ENCODE results near the gene MPG. TPM values are rescaled to one million over a fixed set of nuclear protein-coding genes. Genes with fewer than 3 reads are reported as not detected.

MPG gene
- total and polyA plus RNA-seq, 2 donors (not counting 1 experiment from before 2014, with no cell fraction given), result 59.6 to 66.4 TPM

GRCh38 chr16:71210-71539 lies 6.8 kb upstream of the MPG start:
- H4K20me1 ChIP-seq (ENCODE audit: control insufficient read depth, insufficient read depth, low read length, poor library complexity, severe bottlenecking), result no peaks in the 10 kb centered on the region
- ChIA-PET CTCF (interaction anchor here (1.2 to 14.6 kb wide), 2 partner anchors 26 to 36 kb away, joined by 5 to 401 read pairs; no protein-coding TSS in a partner anchor), POLR2A (no interaction called here)
- no peak overlapping the region for H3K27ac ChIP-seq (ENCODE audit: low read length in 2 of 2)
- H3K79me2 ChIP-seq (ENCODE audit: control insufficient read depth, insufficient read depth, low read length), result no peaks in the 10 kb centered on the region
- H3K9ac ChIP-seq (ENCODE audit: low read length), result no peak overlapping the region
- no peak for TF ChIP-seq CTCF (IDR thresholded peaks at IDR 0.05)
- TF ChIP-seq EZH2 (IDR thresholded peaks at IDR 0.05; ENCODE audit: borderline replicate concordance, insufficient read depth, low read depth, low read length, poor library complexity, severe bottlenecking), result no peak
- intact Hi-C loops (cut with micrococcal nuclease), result no loop called here
- peaks cover 12 to 16% of the 10 kb centered on the region in 2 donors for H3K4me1 ChIP-seq (ENCODE audit: control insufficient read depth in 2 of 2, insufficient read depth in 2 of 2, low read length in 2 of 2)
- Mint-ChIP-seq H3K9me3 (ENCODE audit: insufficient read depth) (no peaks in the 10 kb centered on the region), H3K4me1 (peaks cover 7% of the 10 kb centered on the region), H3K27me3 (peaks cover 23% of the 10 kb centered on the region), H3K4me3 (peak overlapping the region; percentile 53), H3K27ac (no peak overlapping the region)
- H3K36me3 ChIP-seq (replicated peaks in 1 of 2; ENCODE audit: control extremely low read depth in 1 of 2, control insufficient read depth in 1 of 2, extremely low read depth in 1 of 2, insufficient read depth in 2 of 2, low read length in 1 of 2), result no peaks in the 10 kb centered on the region
- no peak overlapping the region for H2AFZ ChIP-seq (ENCODE audit: insufficient read depth, low read depth, low read length, poor library complexity, severe bottlenecking)
- H3K9me3 ChIP-seq (ENCODE audit: control extremely low read depth in 1 of 3, control insufficient read depth in 2 of 3, insufficient read depth in 1 of 3, low read length in 2 of 3), result no peaks in the 10 kb centered on the region
- no peak for DNase-seq
- no peak for ATAC-seq (ENCODE audit: low read depth)
- WGBS (ENCODE audit: insufficient coverage), result 84% methylated on average over 5 of the region's 5 CpGs
- H3K4me2 ChIP-seq (replicated peaks; ENCODE audit: low read depth, low read length, poor library complexity, severe bottlenecking), result no peak overlapping the region
- H3K4me3 ChIP-seq (ENCODE audit: control extremely low read depth in 1 of 5, extremely low read depth in 1 of 5, insufficient read depth in 1 of 5, low read depth in 2 of 5, low read length in 4 of 5), result no peak overlapping the region
- peaks cover 0 to 50% (median 21%) of the 10 kb centered on the region in 4 experiments for H3K27me3 ChIP-seq (replicated peaks in 1 of 4; ENCODE audit: control extremely low read depth in 1 of 4, control insufficient read depth in 3 of 4, insufficient read depth in 4 of 4, low read length in 3 of 4)

- H3K27me3 ChIP-seq (replicated peaks in 1 of 4; ENCODE audit: control extremely low read depth in 1 of 4, control insufficient read depth in 3 of 4, insufficient read depth in 4 of 4, low read length in 3 of 4), result peaks cover 0 to 44% (median 19%) of the 10 kb centered on the region in 4 experiments
- ATAC-seq (ENCODE audit: low read depth) (no peak), DNase-seq (no peak)
- CTCF ChIA-PET, result interaction anchor here (1.2 to 14.6 kb wide), 3 partner anchors 13 to 35 kb away, joined by 4 to 401 read pairs (median 5); no protein-coding TSS in a partner anchor
- TF ChIP-seq CTCF (IDR thresholded peaks at IDR 0.05) (no peak), EZH2 (IDR thresholded peaks at IDR 0.05; ENCODE audit: borderline replicate concordance, insufficient read depth, low read depth, low read length, poor library complexity, severe bottlenecking) (no peak)
- no peaks in the 10 kb centered on the region for H3K9me3 ChIP-seq (ENCODE audit: control extremely low read depth in 1 of 3, control insufficient read depth in 2 of 3, insufficient read depth in 1 of 3, low read length in 2 of 3)
- no peaks in the 10 kb centered on the region for H3K36me3 ChIP-seq (replicated peaks in 1 of 2; ENCODE audit: control extremely low read depth in 1 of 2, control insufficient read depth in 1 of 2, extremely low read depth in 1 of 2, insufficient read depth in 2 of 2, low read length in 1 of 2)
- no peak overlapping the region for H3K27ac ChIP-seq (ENCODE audit: low read length in 2 of 2)
- Mint-ChIP-seq H3K4me1 (peaks cover 12% of the 10 kb centered on the region), H3K27me3 (peaks cover 23% of the 10 kb centered on the region), H3K9me3 (ENCODE audit: insufficient read depth) (no peaks in the 10 kb centered on the region), H3K4me3 (peak overlapping the region; percentile 53), H3K27ac (no peak overlapping the region)
- H4K20me1 ChIP-seq (ENCODE audit: control insufficient read depth, insufficient read depth, low read length, poor library complexity, severe bottlenecking), result no peaks in the 10 kb centered on the region
- intact Hi-C loops (cut with micrococcal nuclease), result no loop called here
- no peak overlapping the region for H3K9ac ChIP-seq (ENCODE audit: low read length)
- H3K4me2 ChIP-seq (replicated peaks; ENCODE audit: low read depth, low read length, poor library complexity, severe bottlenecking), result peak overlapping the region; percentile 67
- no peak overlapping the region for H2AFZ ChIP-seq (ENCODE audit: insufficient read depth, low read depth, low read length, poor library complexity, severe bottlenecking)
- 20% methylated on average over 52 of the region's 57 CpGs for WGBS (ENCODE audit: insufficient coverage)
- no peak overlapping the region for H3K4me3 ChIP-seq (ENCODE audit: control extremely low read depth in 1 of 5, extremely low read depth in 1 of 5, insufficient read depth in 1 of 5, low read depth in 2 of 5, low read length in 4 of 5)
- H3K4me1 ChIP-seq (ENCODE audit: control insufficient read depth in 2 of 2, insufficient read depth in 2 of 2, low read length in 2 of 2), result peaks cover 17 to 22% of the 10 kb centered on the region in 2 donors
- H3K79me2 ChIP-seq (ENCODE audit: control insufficient read depth, insufficient read depth, low read length), result peaks cover under 1% of the 10 kb centered on the region
- POLR2A ChIA-PET, result interaction anchor here (1.2 kb wide), 1 partner anchor 26 kb away, joined by 3 read pairs; no protein-coding TSS in a partner anchor
Measured at GRCh38 chr16:71540-72401, 6.3 kb upstream of the MPG start.
